ENCODE measurements around the gene STAMBP. TPM values are rescaled to one million over a fixed set of nuclear protein-coding genes. Genes with fewer than 3 reads are reported as not detected.

The STAMBP gene
- total and polyA plus RNA-seq, 12 donors, result 15.7 to 44.8 (median 27.4) TPM

GRCh38 chr2:73851274-73851673 lies 22.5 kb downstream of the STAMBP start:
- Histone ChIP-seq H3K4me3 (no peak overlapping the region), H3K27me3 (no peaks in the 10 kb centered on the region), H3K36me3 (replicated peaks in 1 of 2) (peaks cover 0 to 83% of the 10 kb centered on the region in 2 donors), H3K4me1 (replicated peaks in 1 of 2) (no peaks in the 10 kb centered on the region), H3K27ac (no peak overlapping the region), H3K9me3 (replicated peaks in 1 of 3) (no peaks in the 10 kb centered on the region)
- no peak for DNase-seq
- intact Hi-C loops (cut with DNase I), result no loop called here
- 83 to 89% (median 88%) methylated on average over 3 of the region's 3 CpGs for WGBS, 4 donors
- TF ChIP-seq POLR2A (IDR thresholded peaks at IDR 0.05) (no peak), CTCF (IDR thresholded peaks at IDR 0.05) (no peak)

DNA sequence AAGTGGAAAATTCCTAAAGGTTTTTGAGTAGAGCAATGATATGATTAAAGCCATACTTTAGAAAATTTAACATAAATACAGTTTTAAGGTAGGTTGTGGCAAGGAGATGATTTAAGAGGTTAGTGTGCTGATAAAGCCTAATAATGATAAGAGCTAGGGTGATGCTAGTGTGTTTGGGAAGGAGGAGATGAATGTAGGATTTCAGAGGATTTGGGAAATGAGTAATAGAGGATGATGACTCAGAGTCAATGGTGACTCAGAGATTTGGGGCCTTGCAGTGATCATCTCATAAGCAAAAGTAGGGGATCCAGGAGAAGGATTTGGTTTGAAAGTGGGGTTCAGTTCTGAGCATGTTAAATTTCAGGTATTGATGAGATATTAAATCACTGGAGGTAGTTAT lies 23.3 kb downstream of the STAMBP start:
- no peak for DNase-seq
- no peak overlapping the region for H3K27ac ChIP-seq
- no peak for TF ChIP-seq POLR2A (IDR thresholded peaks at IDR 0.05)
- TF ChIP-seq CTCF (IDR thresholded peaks at IDR 0.05), result no peak
- no peaks in the 10 kb centered on the region for H3K9me3 ChIP-seq (replicated peaks in 1 of 3)
- no peaks in the 10 kb centered on the region for H3K4me1 ChIP-seq (replicated peaks in 1 of 2)
- H3K36me3 ChIP-seq (replicated peaks in 1 of 2), result peaks cover 0 to 82% of the 10 kb centered on the region in 2 donors
- intact Hi-C loops (cut with DNase I), result no loop called here
- H3K27me3 ChIP-seq, result no peaks in the 10 kb centered on the region
- no peak overlapping the region for H3K4me3 ChIP-seq

DNA sequence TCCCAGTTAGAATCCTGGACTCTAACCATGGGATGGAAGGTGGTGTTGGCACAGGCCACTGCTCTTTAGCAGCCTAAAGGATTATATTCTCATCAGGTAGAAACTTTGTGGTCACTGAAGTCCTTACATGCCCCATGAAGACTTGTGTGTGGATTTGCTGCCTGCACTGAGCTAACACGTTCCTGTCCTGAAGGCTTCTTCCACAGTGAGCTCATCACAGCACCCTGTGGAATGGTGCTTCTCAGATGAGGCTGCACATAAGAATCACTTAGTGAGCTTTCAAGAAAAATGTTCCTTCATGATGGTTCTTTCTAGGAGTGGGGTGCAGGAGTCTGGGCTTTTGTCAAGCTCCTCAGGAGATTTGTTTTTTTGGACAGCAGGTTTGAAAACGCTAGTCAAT lies 26.8 kb downstream of the STAMBP start:
- WGBS, 4 donors, result 90 to 100% (median 92%) methylated on average over 2 of the region's 2 CpGs
- Histone ChIP-seq H3K27me3 (no peaks in the 10 kb centered on the region), H3K9me3 (replicated peaks in 1 of 3) (no peaks in the 10 kb centered on the region), H3K4me3 (no peak overlapping the region), H3K27ac (no peak overlapping the region), H3K36me3 (replicated peaks in 1 of 2) (peaks cover 0 to 59% of the 10 kb centered on the region in 2 donors), H3K4me1 (replicated peaks in 1 of 2) (no peaks in the 10 kb centered on the region)
- no peak for DNase-seq
- intact Hi-C loops (cut with DNase I), result no loop called here
- TF ChIP-seq POLR2A (IDR thresholded peaks at IDR 0.05), result no peak
- TF ChIP-seq CTCF (IDR thresholded peaks at IDR 0.05), result no peak

- DNase-seq, result no peak
- intact Hi-C loops (cut with DNase I), result no loop called here
- H3K4me3 ChIP-seq, result no peak overlapping the region
- H3K4me1 ChIP-seq (replicated peaks in 1 of 2), result no peaks in the 10 kb centered on the region
- H3K36me3 ChIP-seq (replicated peaks in 1 of 2), result peaks cover 0 to 59% of the 10 kb centered on the region in 2 donors
- H3K9me3 ChIP-seq (replicated peaks in 1 of 3), result no peaks in the 10 kb centered on the region
- H3K27me3 ChIP-seq, result no peaks in the 10 kb centered on the region
- TF ChIP-seq CTCF (IDR thresholded peaks at IDR 0.05) (no peak), POLR2A (IDR thresholded peaks at IDR 0.05) (no peak)
- no peak overlapping the region for H3K27ac ChIP-seq
These were observed 27.5 kb downstream of the STAMBP start for GRCh38 chr2:73856214-73856613.
